DMS114 treated with DMSO at 0.1 percent for 48 hours (cell line): ENCODE measurements around the gene CKB.
"Not testable (repeated sequence)": the region's sequence is repeated elsewhere in the genome, so short reads cannot be mapped to it uniquely, and the experiment has no call there.

Experiments used
- DNase-seq: peaks from one replicate; lab custom pipeline; 2025; ENCODE audit not compliant: unreplicated experiment; lab: John Stamatoyannopoulos, UW

The CKB gene

GRCh38 chr14:103528146-103528586 is 5.5 kb upstream of the CKB start:
- DNase-seq, result no peak

- no peak for DNase-seq
Observed at GRCh38 chr14:103527408-103528145, 4.9 kb upstream of the CKB start.

DNA sequence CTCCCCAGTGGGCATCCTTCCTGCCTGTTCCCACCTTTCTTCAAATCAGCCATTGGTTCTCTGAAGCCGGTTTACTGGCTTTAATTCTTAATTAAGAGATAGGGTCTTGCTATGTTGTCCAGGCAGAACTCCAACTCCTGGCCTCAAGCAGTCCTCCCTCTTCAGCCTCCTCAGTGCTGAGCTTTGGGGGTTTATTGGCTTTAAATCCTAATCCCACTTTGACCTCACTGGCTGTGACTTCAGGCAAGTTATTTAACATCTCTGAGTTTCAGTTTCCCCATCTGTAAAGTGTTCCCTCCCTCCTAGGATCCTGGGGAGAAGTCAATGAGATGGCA is 4.3 kb upstream of the CKB start:
- DNase-seq, result no peak

- no peak for DNase-seq
Observed at GRCh38 chr14:103526247-103526913, 3.8 kb upstream of the CKB start.

- not testable (repeated sequence) for DNase-seq
Observed at GRCh38 chr14:103525430-103526246, 3.0 kb upstream of the CKB start.

GRCh38 chr14:103524002-103524935 is 1.6 kb upstream of the CKB start:
- DNase-seq, result no peak

DNA sequence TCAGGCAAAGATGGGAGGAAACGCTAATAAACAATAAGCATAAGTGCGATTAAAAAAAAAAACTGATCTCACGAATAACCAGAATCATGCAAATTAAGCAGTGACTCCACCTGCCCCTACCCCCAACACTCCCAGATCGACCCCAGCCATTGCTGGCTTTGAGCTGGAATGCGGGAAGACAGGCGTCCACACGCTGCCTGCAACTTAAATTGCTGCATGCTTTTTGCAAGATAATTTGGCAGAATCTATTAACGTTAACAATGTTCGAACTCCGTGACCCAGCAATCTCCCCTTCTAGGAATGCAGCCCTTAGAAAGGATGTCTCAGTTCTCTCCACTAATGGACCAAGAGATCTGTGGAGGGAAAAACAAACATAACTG is 935 bp upstream of the CKB start:
- DNase-seq, result no peak

DNA sequence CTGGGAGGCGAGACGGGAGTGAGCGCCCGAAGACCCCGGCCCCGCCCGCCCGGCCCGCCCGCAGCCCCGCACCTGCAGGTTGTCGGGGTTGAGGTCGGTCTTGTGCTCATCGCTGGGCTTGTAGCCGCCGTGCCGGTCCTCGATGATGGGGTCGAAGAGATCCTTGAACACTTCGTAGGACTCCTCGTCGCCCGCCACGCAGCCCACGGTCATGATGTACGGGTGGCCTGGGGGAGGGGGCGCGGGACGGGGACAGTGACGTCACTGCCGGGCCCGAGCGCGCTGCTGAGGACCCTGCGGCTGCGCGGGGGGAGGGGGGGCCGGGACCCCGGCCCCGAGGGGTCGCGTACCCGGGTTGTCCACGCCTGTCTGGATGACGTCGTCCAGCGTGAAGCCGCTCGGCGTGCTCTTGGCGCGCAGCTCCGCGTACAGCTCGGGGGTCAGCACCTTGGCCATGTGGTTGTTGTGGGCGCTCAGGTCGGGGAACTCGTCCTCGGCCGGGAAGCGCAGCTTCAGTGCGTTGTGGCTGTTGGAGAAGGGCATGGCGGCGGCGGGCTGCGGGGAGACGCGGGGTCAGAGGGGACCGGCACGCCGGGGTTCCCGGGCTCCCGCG is 573 bp downstream of the CKB start:
- no peak for DNase-seq

- DNase-seq, result no peak
Observed at GRCh38 chr14:103521438-103521950, 1.1 kb downstream of the CKB start.

DNA sequence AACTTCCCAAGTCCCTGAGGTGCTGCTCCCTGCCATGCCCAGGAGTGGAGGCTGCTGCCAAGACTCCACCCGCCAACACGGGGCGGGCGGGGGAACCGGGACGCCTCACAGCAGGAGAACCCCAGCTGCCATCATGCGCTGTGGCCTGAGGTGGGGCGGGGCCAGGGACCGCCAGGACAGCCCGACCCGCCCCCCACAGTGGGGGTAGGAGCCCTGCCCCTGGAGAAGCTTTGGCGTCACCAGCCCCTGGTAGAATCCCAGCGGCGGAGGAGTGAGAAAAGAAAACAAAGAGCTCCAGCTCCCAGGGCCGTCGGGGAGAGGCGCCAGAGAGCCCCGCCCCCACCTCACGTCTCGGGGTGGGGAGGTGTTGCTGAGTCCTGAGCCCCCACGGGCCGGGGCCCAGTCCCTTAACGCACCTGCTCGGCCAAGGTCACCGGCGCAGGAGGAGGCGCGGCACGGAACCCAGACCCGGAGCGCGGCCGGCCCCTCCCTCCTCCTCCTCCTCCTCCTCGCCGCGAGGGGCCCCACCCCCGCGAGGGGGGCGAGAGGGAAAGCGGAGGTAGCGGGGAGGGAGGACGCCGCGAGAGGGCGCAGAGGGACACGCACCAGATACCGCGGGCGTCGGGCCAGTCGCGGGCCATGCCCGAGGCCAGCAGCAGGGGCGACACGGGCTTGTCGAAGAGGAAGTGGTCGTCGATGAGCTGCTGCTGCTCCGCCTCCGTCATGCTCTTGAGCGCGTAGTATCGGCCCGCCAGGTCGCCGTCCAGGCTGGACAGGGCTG is 1.8 kb downstream of the CKB start:
- peak; percentile 20 for DNase-seq

GRCh38 chr14:103520269-103520656 is 2.4 kb downstream of the CKB start:
- DNase-seq, result no peak

DNA sequence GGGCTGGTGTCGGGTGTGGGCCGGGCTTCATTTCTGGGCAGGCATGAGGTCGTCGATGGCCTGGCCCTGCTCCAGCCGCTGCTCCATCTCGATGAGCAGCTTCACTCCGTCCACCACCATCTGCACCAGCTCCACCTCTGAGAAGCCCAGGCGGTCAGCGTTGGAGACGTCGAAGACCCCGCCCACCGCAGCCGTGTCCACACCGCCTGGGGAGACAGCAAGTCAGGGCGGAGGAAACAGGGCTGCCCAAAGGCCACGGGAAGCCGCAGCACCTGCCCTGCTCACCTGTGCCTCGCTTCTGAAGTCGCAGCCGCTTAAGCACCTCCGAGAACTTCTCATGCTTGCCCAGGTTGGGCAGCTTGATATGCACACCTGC is 2.8 kb downstream of the CKB start:
- DNase-seq, result peak; percentile 24

DNA sequence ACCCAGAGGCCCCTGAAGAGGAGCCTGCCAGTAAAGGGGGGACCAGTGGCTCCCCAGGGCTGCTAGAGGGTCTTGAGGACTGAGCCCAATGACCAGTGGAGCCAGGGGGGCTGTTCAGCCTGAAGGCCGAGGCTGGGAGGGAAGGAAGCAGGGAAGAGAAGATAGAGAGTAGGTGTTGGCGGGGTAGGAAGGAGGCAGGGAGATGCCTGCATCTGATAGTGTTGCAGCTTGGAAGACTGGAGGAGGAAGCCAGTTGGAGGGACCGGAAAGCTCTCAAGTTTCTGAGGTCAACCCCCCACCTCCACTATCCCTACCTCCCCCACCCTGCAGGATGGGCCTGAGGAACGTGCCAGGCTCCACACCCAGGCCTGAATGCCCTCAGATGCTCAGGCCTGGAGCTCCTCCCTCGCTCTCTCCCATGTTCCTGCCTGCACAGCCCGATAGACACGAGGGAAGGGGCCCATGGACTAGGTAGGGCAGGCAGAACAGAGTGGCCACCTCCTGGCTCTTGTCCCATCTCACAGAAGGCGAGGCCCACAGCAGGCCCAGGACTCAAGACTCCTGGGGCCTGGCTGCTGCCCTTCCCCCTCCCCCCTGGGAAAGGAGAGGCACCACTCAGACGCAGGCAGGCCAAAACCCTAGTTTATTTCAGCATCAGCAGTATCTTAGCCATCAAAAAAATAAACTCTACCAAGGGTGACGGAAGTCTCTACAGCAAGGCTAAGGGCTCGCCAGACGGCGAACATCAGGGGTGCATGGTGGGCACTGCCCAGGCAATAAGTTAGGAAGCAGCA is 3.4 kb downstream of the CKB start:
- no peak for DNase-seq

- DNase-seq, result no peak
Observed at GRCh38 chr14:103518422-103519042, 4.1 kb downstream of the CKB start.

- no peak for DNase-seq
Observed at GRCh38 chr14:103517721-103518421, 4.8 kb downstream of the CKB start.

DNA sequence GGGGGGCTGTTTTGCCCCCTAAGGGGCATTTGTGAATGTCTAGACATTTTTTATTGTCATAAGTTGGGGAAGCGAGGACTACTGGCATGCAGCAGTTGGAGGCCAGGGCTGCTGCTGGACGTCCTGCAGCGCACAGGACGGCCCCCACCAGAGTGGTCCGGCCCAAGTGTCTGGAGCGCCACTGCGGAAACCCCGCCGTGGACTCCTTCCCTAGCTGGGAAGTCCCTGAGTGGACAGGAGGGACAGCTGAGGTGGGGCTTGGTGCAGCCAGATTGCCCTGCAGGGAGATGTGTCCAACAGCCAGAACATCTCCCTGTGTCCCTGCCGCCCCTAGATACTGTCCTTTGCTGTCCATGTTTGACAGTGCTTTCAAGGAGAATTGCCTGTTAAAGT is 5.5 kb downstream of the CKB start:
- no peak for DNase-seq

- DNase-seq, result no peak
Observed at GRCh38 chr14:103516426-103517173, 6.0 kb downstream of the CKB start.
